Omental fat pad (tissue), 4 donors: Measurements from ENCODE around the gene PIP4K2A. TPM values are rescaled to one million over a fixed set of nuclear protein-coding genes. Genes with fewer than 3 reads are reported as not detected.
"Not testable (repeated sequence)": the region's sequence is repeated elsewhere in the genome, so short reads cannot be mapped to it uniquely, and the experiment has no call there.

Source experiments
- ATAC-seq: fragments of 150-250 bp; one replicate; pipeline ENCODE4 v1.9.1; 2016; ENCODE audit warnings: mild to moderate bottlenecking, moderate library complexity; ENCODE audit not compliant: low FRiP score
- DNase-seq: peaks from one replicate; pipeline ENCODE4 v3.0.0-alpha.2; 2019; ENCODE audit warnings: low spot score
- total RNA-seq, 4 donors: library from RNA; depleted of rRNA; stranded (reverse); fragments of >200 nt; gene quantifications; one replicate each; pipeline ENCODE4 v1.1.0, GENCODE V29; 2016
- TF ChIP-seq, protein P1 (sequence below), 3 donors: fragments of 450-650 bp; IDR thresholded peaks; one replicate each; pipeline ENCODE4 v1.5.1; 2016 to 2017; ENCODE audit warnings: antibody characterized with exemption in 3 of 3, mild to moderate bottlenecking in 3 of 3, moderate library complexity in 2 of 3

PIP4K2A gene
- total RNA-seq, 4 donors from 2014 or later: 16.2 to 32.5 (median 30.4) TPM

GRCh38 chr10:22504766-22505165, 209.6 kb downstream of the PIP4K2A start:
- TF ChIP-seq, protein P1, sequence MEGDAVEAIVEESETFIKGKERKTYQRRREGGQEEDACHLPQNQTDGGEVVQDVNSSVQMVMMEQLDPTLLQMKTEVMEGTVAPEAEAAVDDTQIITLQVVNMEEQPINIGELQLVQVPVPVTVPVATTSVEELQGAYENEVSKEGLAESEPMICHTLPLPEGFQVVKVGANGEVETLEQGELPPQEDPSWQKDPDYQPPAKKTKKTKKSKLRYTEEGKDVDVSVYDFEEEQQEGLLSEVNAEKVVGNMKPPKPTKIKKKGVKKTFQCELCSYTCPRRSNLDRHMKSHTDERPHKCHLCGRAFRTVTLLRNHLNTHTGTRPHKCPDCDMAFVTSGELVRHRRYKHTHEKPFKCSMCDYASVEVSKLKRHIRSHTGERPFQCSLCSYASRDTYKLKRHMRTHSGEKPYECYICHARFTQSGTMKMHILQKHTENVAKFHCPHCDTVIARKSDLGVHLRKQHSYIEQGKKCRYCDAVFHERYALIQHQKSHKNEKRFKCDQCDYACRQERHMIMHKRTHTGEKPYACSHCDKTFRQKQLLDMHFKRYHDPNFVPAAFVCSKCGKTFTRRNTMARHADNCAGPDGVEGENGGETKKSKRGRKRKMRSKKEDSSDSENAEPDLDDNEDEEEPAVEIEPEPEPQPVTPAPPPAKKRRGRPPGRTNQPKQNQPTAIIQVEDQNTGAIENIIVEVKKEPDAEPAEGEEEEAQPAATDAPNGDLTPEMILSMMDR (IDR thresholded peaks at IDR 0.05): no peak
- no peak for DNase-seq
- ATAC-seq: no peak

GRCh38 chr10:22503315-22504088, 210.9 kb downstream of the PIP4K2A start:
- no peak for ATAC-seq
- TF ChIP-seq, protein P1 (IDR thresholded peaks at IDR 0.05): no peak
- no peak for DNase-seq

DNA sequence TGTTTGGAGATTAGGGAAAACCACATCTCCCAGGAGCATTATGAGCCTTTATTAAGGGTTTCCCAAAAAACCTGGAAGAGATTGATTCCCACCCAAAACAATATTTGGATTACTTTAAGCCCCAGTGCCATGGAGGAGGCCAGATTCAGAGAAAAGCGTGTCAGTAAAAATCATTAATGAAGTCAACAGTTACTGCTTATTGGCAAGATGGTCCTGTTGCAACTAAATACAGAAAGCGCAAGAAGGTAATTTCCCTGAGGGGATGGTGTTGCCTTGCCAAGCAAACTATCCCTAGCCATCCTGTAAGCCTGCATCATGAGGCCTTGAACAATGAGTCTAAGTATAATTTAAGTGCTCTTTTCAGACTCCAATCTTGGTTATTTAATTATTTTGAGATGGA, 212.5 kb downstream of the PIP4K2A start:
- DNase-seq (no peak), ATAC-seq (no peak)
- TF ChIP-seq, protein P1 (IDR thresholded peaks at IDR 0.05): no peak

- DNase-seq (no peak), ATAC-seq (no peak)
- TF ChIP-seq, protein P1 (IDR thresholded peaks at IDR 0.05): no peak
Observed at GRCh38 chr10:22501413-22501812, 213.0 kb downstream of the PIP4K2A start.

DNA sequence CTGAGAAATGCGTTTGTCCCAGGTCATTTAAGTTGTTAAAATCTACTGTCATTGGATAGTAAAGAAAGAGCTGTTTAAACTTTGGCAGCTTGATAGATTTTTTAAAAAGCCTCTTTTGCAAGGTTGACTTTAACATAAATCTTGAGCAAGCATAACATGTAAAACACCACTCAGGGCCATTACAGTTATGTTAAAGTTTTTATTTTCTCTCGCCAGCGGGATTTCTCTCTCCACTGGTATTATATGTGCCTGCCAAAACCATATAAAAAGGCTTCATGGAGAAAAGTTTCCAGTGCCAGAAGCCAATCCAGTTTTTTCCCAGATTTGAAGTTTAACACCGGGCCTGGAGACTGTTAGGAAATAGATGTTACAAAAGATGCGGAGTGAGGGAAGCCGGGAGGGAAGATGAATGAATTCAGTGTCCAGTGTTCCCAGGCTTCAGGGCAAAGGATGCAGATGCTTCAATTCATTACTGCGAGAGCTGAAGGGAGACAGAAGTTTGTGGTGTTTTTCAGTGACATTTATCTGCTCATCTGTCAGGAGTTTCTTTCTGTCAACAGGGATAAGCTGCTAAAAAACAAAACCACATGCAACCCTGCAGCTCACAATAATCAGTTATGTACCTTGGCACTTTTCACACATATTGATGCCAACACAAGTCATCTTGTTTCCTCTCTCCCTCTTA, 213.6 kb downstream of the PIP4K2A start:
- DNase-seq: no peak
- ATAC-seq: no peak
- TF ChIP-seq, protein P1 (IDR thresholded peaks at IDR 0.05): no peak

GRCh38 chr10:22499973-22500372, 214.4 kb downstream of the PIP4K2A start:
- not testable (repeated sequence) for DNase-seq, ATAC-seq

- TF ChIP-seq, protein P1 (IDR thresholded peaks at IDR 0.05): no peak
- DNase-seq (no peak), ATAC-seq (no peak)
Observed at GRCh38 chr10:22495396-22495795, 219.0 kb downstream of the PIP4K2A start.
